Neural cell (in vitro differentiated cells): ENCODE results near the gene DYNLT2. TPM values are rescaled to one million over a fixed set of nuclear protein-coding genes. Genes with fewer than 3 reads are reported as not detected.

Source experiments
- H2AFZ ChIP-seq: fragments of 200-600, 300-800 bp; sonication (generic), shearing (Covaris generic); 2 replicates; pipeline ENCODE4 v1.6.0; 2014; ENCODE audit warnings: low read depth, mild to moderate bottlenecking, antibody characterized with exemption, low read length, moderate library complexity
- H3F3A ChIP-seq: fragments of 200-600 bp; shearing (Covaris generic); 2 replicates; pipeline ENCODE4 v1.6.1; 2016; ENCODE audit warnings: mild to moderate bottlenecking, moderate library complexity, mixed read lengths, antibody characterized with exemption, low read length; ENCODE audit not compliant: insufficient read depth, poor library complexity, severe bottlenecking
- H3K27ac ChIP-seq: fragments of 200-600, 300-800 bp; sonication (generic), shearing (Covaris generic); 2 replicates; pipeline ENCODE4 v1.5.1; 2014; ENCODE audit warnings: mild to moderate bottlenecking, low read length, moderate library complexity
- H3K27me3 ChIP-seq: fragments of 300-800, 200-600 bp; sonication (generic), shearing (Covaris generic); 2 replicates; pipeline ENCODE4 v1.6.0; 2014; ENCODE audit warnings: mild to moderate bottlenecking, low read depth, low read length, moderate library complexity; ENCODE audit not compliant: insufficient read depth
- H3K36me3 ChIP-seq: fragments of 300-800, 200-600 bp; sonication (generic), shearing (Covaris generic); 2 replicates; pipeline ENCODE4 v1.5.1; 2014; ENCODE audit warnings: mild to moderate bottlenecking, antibody characterized with exemption, low read length, moderate library complexity; ENCODE audit not compliant: insufficient read depth
- H3K4me2 ChIP-seq: fragments of 300-800, 200-600 bp; sonication (generic), shearing (Covaris generic); 2 replicates; pipeline ENCODE4 v1.6.0; 2014; ENCODE audit warnings: mild to moderate bottlenecking, low read length
- H3K4me3 ChIP-seq: fragments of 300-800, 200-600 bp; sonication (generic), shearing (Covaris generic); 2 replicates; pipeline ENCODE4 v1.5.1; 2014; ENCODE audit warnings: mild to moderate bottlenecking, low read length, moderate library complexity
- H3K79me2 ChIP-seq: fragments of 200-600 bp; shearing (Covaris generic); replicated peaks from 2 replicates; pipeline ENCODE4 v1.6.0; 2014; ENCODE audit warnings: mild to moderate bottlenecking, low read length, moderate library complexity; ENCODE audit not compliant: insufficient read depth
- H3K9ac ChIP-seq: fragments of 300-800, 200-600 bp; sonication (generic), shearing (Covaris generic); 2 replicates; pipeline ENCODE4 v1.6.1; 2016; ENCODE audit warnings: mild to moderate bottlenecking, low read length, mixed read lengths
- H3K9me2 ChIP-seq: fragments of 200-600 bp; shearing (Covaris generic); 2 replicates; pipeline ENCODE4 v1.6.1; 2016; ENCODE audit warnings: mild to moderate bottlenecking, low read length, mixed read lengths; ENCODE audit not compliant: insufficient read depth
- H3K9me3 ChIP-seq: fragments of 200-600, 300-800 bp; sonication (generic), shearing (Covaris generic); 2 replicates; pipeline ENCODE4 v1.6.1; 2016; ENCODE audit warnings: mild to moderate bottlenecking, mixed run types, low read length, moderate library complexity, mixed read lengths
- H4K20me1 ChIP-seq: fragments of 200-600 bp; shearing (Covaris generic); 2 replicates; pipeline ENCODE4 v1.6.1; 2016; ENCODE audit warnings: mild to moderate bottlenecking, mixed run types; ENCODE audit not compliant: insufficient read depth
- EP300 ChIP-seq: fragments of 450-650 bp; conservative IDR thresholded peaks from 2 replicates; pipeline ENCODE4 v1.6.1; 2014; ENCODE audit warnings: antibody characterized with exemption, mild to moderate bottlenecking, moderate library complexity; ENCODE audit not compliant: poor library complexity, severe bottlenecking
- EZH2 ChIP-seq: fragments of 200-600, 300-800 bp; shearing (Covaris generic), sonication (generic); IDR thresholded peaks from 2 replicates; pipeline ENCODE4 v1.6.1; 2014; ENCODE audit warnings: antibody characterized with exemption, low read length, borderline replicate concordance, mild to moderate bottlenecking; ENCODE audit not compliant: insufficient read depth, poor library complexity, severe bottlenecking
- MXI1 ChIP-seq: fragments of 450-650 bp; conservative IDR thresholded peaks from 2 replicates; pipeline ENCODE4 v1.6.1; 2014; ENCODE audit warnings: antibody characterized with exemption, mild to moderate bottlenecking; ENCODE audit not compliant: poor library complexity, severe bottlenecking
- POLR2AphosphoS5 ChIP-seq: IDR thresholded peaks from 2 replicates; pipeline ENCODE4 v1.6.1; 2012
- RAD21 ChIP-seq: fragments of 450-650 bp; conservative IDR thresholded peaks from 2 replicates; pipeline ENCODE4 v1.6.1; 2014; ENCODE audit warnings: antibody characterized with exemption, mild to moderate bottlenecking, moderate library complexity
- SMC3 ChIP-seq: fragments of 450-650 bp; conservative IDR thresholded peaks from 2 replicates; pipeline ENCODE4 v1.6.1; 2014; ENCODE audit warnings: antibody characterized with exemption, mild to moderate bottlenecking, moderate library complexity; ENCODE audit not compliant: poor library complexity
- TAF1 ChIP-seq: IDR thresholded peaks from 2 replicates; pipeline ENCODE4 v1.6.1; 2012; ENCODE audit warnings: low read depth
- polyA plus RNA-seq: library from polyadenylated mRNA; depleted of rRNA; stranded (reverse); fragments of >200 nt; gene quantifications from 2 replicates; pipeline ENCODE4 v1.2.3, GENCODE V29; 2014
- TF ChIP-seq, protein P1 (sequence below): IDR thresholded peaks from 2 replicates; pipeline ENCODE4 v1.6.1; 2012; ENCODE audit warnings: borderline replicate concordance
- TF ChIP-seq, protein P2 (sequence below): fragments of 450-650 bp; IDR thresholded peaks from 2 replicates; pipeline ENCODE4 v1.5.1; 2014; ENCODE audit warnings: antibody characterized with exemption, mild to moderate bottlenecking, moderate library complexity; ENCODE audit not compliant: poor library complexity, severe bottlenecking

DYNLT2 gene
- polyA plus RNA-seq, 1 donor from 2014 or later: 2.8 TPM

DNA sequence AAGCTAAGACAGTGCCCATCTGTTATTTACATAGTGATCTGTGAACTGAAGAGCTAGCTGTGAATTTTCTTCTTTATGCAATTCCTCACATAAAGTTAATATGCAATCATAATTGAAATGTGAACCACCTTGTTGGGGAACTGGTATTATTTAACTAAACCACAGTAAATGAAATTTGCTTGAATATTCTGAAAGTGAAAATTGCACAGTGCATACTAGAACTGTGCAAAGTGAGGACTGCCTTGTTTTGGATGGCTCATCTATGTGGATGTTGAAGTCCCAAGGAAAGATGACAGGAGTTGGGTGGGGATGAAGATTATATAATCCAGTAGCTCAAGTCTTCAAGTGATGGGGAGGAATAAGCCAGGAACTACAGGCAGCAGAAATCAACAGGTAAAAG is 21.4 kb downstream of the DYNLT2 start:
- H3K4me2 ChIP-seq: no peak overlapping the region
- H3K4me3 ChIP-seq: no peak overlapping the region
- TF ChIP-seq TAF1: no peak
- no peak for TF ChIP-seq EZH2
- H3K79me2 ChIP-seq: peaks cover 17% of the 10 kb centered on the region
- no peak overlapping the region for H2AFZ ChIP-seq
- H4K20me1 ChIP-seq: no peaks in the 10 kb centered on the region
- no peaks in the 10 kb centered on the region for H3K9me3 ChIP-seq
- no peak overlapping the region for H3K27ac ChIP-seq
- no peaks in the 10 kb centered on the region for H3K9me2 ChIP-seq
- H3K36me3 ChIP-seq: no peaks in the 10 kb centered on the region
- no peak overlapping the region for H3K9ac ChIP-seq
- no peaks in the 10 kb centered on the region for H3F3A ChIP-seq
- no peaks in the 10 kb centered on the region for H3K27me3 ChIP-seq

DNA sequence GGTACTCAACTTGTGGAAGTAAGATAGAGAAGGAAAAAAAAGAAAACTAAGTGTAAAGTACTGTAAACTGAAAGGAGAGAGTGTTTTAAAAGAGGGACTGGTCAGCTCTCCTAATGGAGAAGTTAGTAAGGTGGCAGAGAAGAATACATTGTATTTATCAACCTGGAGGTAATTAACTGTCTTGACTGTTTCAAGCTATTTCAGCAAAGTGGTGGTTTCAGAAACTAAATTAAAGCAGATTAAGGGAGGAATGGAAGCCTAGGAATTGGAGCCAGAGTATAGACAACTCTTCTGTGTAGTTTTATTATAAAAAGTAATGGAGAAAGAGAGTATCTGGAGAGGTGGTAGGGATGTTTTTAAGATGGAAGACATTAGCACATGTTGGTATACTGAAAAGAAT is 24.4 kb downstream of the DYNLT2 start:
- Histone ChIP-seq H3K27ac (no peak overlapping the region), H3K79me2 (peaks cover 29% of the 10 kb centered on the region), H3K9ac (no peak overlapping the region), H4K20me1 (peaks cover 10% of the 10 kb centered on the region), H3K4me2 (peak overlapping the region; percentile 31), H2AFZ (no peak overlapping the region), H3F3A (peaks cover 9% of the 10 kb centered on the region), H3K36me3 (no peaks in the 10 kb centered on the region), H3K9me3 (no peaks in the 10 kb centered on the region), H3K9me2 (no peaks in the 10 kb centered on the region), H3K4me3 (peak overlapping the region; percentile 93), H3K27me3 (no peaks in the 10 kb centered on the region)
- TF ChIP-seq, protein P1, sequence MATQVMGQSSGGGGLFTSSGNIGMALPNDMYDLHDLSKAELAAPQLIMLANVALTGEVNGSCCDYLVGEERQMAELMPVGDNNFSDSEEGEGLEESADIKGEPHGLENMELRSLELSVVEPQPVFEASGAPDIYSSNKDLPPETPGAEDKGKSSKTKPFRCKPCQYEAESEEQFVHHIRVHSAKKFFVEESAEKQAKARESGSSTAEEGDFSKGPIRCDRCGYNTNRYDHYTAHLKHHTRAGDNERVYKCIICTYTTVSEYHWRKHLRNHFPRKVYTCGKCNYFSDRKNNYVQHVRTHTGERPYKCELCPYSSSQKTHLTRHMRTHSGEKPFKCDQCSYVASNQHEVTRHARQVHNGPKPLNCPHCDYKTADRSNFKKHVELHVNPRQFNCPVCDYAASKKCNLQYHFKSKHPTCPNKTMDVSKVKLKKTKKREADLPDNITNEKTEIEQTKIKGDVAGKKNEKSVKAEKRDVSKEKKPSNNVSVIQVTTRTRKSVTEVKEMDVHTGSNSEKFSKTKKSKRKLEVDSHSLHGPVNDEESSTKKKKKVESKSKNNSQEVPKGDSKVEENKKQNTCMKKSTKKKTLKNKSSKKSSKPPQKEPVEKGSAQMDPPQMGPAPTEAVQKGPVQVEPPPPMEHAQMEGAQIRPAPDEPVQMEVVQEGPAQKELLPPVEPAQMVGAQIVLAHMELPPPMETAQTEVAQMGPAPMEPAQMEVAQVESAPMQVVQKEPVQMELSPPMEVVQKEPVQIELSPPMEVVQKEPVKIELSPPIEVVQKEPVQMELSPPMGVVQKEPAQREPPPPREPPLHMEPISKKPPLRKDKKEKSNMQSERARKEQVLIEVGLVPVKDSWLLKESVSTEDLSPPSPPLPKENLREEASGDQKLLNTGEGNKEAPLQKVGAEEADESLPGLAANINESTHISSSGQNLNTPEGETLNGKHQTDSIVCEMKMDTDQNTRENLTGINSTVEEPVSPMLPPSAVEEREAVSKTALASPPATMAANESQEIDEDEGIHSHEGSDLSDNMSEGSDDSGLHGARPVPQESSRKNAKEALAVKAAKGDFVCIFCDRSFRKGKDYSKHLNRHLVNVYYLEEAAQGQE: no peak
- no peak for TF ChIP-seq EZH2
- no peak for TF ChIP-seq POLR2AphosphoS5
- TF ChIP-seq EP300: no peak
- no peak for TF ChIP-seq SMC3
- no peak for TF ChIP-seq TAF1
- TF ChIP-seq, protein P2, sequence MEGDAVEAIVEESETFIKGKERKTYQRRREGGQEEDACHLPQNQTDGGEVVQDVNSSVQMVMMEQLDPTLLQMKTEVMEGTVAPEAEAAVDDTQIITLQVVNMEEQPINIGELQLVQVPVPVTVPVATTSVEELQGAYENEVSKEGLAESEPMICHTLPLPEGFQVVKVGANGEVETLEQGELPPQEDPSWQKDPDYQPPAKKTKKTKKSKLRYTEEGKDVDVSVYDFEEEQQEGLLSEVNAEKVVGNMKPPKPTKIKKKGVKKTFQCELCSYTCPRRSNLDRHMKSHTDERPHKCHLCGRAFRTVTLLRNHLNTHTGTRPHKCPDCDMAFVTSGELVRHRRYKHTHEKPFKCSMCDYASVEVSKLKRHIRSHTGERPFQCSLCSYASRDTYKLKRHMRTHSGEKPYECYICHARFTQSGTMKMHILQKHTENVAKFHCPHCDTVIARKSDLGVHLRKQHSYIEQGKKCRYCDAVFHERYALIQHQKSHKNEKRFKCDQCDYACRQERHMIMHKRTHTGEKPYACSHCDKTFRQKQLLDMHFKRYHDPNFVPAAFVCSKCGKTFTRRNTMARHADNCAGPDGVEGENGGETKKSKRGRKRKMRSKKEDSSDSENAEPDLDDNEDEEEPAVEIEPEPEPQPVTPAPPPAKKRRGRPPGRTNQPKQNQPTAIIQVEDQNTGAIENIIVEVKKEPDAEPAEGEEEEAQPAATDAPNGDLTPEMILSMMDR: no peak

DNA sequence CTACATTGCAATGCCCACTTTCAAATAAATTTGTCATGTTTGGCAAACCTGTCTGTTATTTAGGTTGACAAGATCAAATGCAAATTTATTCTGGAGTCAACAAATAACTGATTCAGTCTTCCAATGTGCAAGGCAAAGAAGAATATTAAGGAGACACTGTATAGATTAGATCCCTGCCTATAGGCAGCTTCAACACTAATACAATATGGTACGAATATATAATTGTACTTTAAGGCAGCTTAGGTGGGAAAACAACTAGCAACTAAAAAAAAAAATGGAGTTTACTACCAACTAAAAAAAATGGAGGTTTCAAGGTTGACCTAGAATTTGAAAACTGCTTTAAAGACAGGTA is 25.3 kb downstream of the DYNLT2 start:
- H2AFZ ChIP-seq: no peak overlapping the region
- H3K27me3 ChIP-seq: no peaks in the 10 kb centered on the region
- H4K20me1 ChIP-seq: peaks cover 10% of the 10 kb centered on the region
- H3K4me3 ChIP-seq: peak overlapping the region; percentile 93
- peak overlapping the region; percentile 31 for H3K4me2 ChIP-seq
- H3K27ac ChIP-seq: peak overlapping the region; percentile 92
- peak overlapping the region; percentile 95 for H3K9ac ChIP-seq
- peaks cover 9% of the 10 kb centered on the region for H3F3A ChIP-seq
- H3K9me2 ChIP-seq: no peaks in the 10 kb centered on the region
- H3K9me3 ChIP-seq: no peaks in the 10 kb centered on the region
- no peaks in the 10 kb centered on the region for H3K36me3 ChIP-seq
- TF ChIP-seq EP300 (no peak), TAF1 (no peak), EZH2 (no peak), SMC3 (no peak), RAD21 (no peak), POLR2AphosphoS5 (no peak), MXI1 (no peak)
- TF ChIP-seq, protein P2: no peak
- TF ChIP-seq, protein P1: no peak
- peaks cover 38% of the 10 kb centered on the region for H3K79me2 ChIP-seq
